Fibroblast of skin of left biceps (primary cell): ENCODE results near the gene ACTBL2.

Experiments used
- DNase-seq, 2 experiments: peaks; one replicate each; pipeline ENCODE4 v3.0.0-alpha.2; 2013; ENCODE audit warnings: low read depth in 2 of 2

ACTBL2 gene

DNA sequence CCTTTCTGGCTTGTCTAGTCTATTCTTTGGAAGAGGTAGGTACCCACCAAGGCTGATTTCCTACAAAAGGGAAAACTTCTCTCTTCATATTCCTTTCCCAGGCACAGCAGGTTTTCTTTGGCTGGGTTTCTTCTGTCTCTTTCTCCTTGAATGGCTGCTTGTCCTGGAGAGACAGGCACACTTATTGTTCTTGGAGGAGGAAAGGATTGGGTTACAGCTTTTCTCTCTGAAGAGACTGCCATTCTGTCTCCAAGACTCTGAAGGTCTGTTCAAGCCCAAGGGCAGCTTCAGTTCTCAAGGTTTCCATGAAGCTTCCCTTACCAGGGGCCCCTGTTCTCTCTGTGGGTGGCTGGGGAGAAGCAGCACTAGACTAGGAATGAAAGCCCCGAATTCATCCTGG lies 33.9 kb downstream of the ACTBL2 start:
- DNase-seq = no peak

DNA sequence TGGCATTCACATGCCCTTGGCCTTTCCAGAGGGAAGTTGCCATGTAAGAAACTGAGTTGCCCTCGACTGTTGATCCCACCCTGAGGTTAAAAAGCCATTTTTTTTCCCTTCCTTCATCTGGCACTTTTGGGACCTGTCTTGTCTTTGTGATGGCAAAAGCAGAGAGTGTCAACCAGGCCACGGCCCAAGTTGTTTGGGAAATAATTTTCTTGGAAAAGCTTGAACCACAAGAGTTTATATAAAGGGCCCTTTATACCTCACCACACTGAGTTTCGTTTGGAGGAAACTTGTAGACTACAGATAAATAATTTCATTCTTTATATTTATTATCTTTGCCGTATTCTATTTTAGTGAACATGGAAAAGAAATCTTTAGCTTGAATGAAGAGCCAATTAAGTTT lies 34.3 kb downstream of the ACTBL2 start:
- no peak for DNase-seq

- DNase-seq = peak in 1 of 2 experiments; percentile 50
These were observed 35.0 kb downstream of the ACTBL2 start for GRCh38 chr5:57447658-57448057.

GRCh38 chr5:57446966-57447365 lies 35.6 kb downstream of the ACTBL2 start:
- DNase-seq = no peak

- DNase-seq = no peak
These were observed 36.9 kb downstream of the ACTBL2 start for GRCh38 chr5:57445705-57446037.

GRCh38 chr5:57445006-57445704 lies 37.5 kb downstream of the ACTBL2 start:
- DNase-seq = no peak

DNA sequence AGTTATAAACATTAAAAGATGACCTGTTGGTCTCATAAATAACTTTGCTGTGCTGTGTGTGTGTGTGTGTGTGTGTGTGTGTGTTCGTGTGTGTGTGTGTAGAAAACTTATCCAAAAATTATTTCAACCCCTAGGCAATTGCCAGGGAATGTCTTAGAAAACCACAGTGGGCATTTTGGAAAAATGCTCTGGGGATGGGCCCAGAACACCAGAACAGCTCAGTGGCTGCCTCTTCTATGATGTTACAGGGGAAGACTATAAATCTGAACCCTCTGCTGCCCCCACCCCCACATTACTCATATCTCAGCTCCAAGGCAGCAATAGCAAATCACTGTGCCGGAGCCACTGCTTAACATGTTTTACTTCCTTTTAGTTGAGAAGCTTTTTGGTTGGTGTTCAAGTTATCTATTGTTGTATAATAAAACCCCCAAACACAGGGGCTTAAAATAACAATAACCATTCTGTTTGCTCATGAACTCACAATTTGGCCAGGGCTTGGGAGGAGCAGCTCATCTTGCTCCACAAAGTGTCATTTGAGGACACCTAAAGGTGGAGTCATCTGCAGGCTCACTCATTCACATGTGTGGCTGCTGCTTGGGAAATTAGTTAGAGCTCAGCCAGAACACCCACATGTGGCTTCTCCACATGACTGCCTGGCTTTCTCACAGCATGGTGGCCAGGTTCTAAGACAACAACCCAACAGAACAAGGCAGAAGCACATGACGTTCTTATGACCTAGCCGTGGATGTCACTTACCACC lies 40.4 kb downstream of the ACTBL2 start:
- DNase-seq = peak; percentile 98 to 99

GRCh38 chr5:57441557-57441956 lies 41.1 kb downstream of the ACTBL2 start:
- DNase-seq = peak; percentile 95 to 96

- DNase-seq = no peak
These were observed 43.0 kb downstream of the ACTBL2 start for GRCh38 chr5:57439601-57440000.

- DNase-seq = no peak
These were observed 44.4 kb downstream of the ACTBL2 start for GRCh38 chr5:57437976-57438805.

DNA sequence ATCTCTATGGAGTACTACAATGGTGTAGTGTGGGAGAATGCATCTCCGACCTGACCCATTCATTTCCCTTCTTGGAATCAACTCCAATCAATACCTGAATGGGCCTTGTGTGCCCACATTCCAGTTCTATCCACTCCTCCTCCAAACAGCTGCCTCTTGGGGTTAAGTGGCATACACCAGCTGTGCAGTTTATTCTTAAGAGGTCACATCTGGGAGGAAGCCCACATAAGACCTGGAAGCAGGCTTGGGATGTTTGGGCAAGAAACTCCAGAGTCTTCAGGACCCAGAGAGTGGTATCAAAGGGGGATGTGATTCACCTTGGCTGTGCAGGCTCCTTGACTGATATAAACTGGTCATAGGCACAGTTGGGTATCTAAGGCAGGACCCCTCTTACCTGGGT lies 46.0 kb downstream of the ACTBL2 start:
- no peak for DNase-seq

- peak; percentile 81 to 88 for DNase-seq
These were observed 46.9 kb downstream of the ACTBL2 start for GRCh38 chr5:57435701-57436134.

DNA sequence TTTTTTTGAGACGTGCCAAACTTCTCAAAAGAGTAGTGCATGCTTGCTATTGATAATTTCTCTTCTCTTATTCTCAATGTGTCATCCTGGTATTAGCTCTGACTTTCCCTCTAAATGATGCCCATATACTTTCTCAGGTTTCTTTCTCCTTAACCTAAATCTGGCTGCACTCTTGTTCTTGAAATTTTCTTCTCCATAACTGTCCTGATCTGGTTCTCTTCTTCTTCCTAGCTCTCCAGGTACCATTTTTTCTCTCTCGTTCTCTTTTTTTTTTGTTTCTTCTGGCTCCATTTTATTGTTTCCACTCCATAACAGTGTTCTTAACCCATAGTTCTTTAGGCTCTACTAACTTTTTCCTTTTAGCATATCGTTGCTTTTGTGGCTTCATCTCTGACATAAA lies 47.9 kb downstream of the ACTBL2 start:
- no peak for DNase-seq

DNA sequence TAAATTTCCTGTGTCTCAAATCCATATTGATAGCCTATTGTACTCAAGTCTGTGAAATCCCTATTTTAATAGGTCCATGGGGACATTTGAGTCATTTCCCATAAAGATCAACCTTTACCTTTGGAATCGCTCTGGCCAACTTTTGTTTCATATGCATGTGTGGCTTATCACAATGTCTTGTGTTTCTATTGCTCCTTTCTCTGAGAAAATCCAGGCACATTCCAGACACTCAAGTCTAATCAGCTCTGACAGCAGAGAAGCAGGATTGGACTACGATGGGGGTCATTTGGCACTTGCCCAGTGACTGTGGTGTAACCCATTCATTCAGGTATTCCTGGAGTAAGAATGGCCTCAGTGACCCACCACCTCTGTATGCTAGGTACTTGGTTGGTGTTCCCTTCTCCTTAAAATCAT lies 48.4 kb downstream of the ACTBL2 start:
- DNase-seq = no peak

GRCh38 chr5:57432876-57433275 lies 49.7 kb downstream of the ACTBL2 start:
- DNase-seq = no peak

- DNase-seq = no peak
These were observed 50.9 kb downstream of the ACTBL2 start for GRCh38 chr5:57431759-57432158.
